KOPT-K1 (cell line): ENCODE measurements around the gene PDE6A.
"Not testable (repeated sequence)": the region's sequence is repeated elsewhere in the genome, so short reads cannot be mapped to it uniquely, and the experiment has no call there.

Experiments used
- H3K27ac ChIP-seq: fragments of 200-600 bp; sonication (generic); 2 replicates; pipeline ENCODE4 v1.5.1; 2016; ENCODE audit warnings: antibody characterized with exemption, mild to moderate bottlenecking, low read depth, low read length; ENCODE audit not compliant: poor library complexity, severe bottlenecking
- H3K36me3 ChIP-seq: fragments of 200-600 bp; sonication (generic); 2 replicates; pipeline ENCODE4 v1.5.1; 2017; ENCODE audit warnings: antibody characterized with exemption, mild to moderate bottlenecking, low read length, moderate library complexity; ENCODE audit not compliant: insufficient read depth
- H3K9me3 ChIP-seq: fragments of 200-600 bp; sonication (generic); 2 replicates; pipeline ENCODE4 v1.5.1; 2017; ENCODE audit warnings: antibody characterized with exemption, low read length, mild to moderate bottlenecking; ENCODE audit not compliant: insufficient read depth, poor library complexity, severe bottlenecking

Gene PDE6A

GRCh38 chr5:149960272-149961185 lies 15.9 kb upstream of the PDE6A start, which contains the start of gene SLC26A2:
Gene SLC26A2, plus strand, starts transcription at chr5:149960758. Its CDS starts 16,895 bp downstream, at chr5:149977653.
- H3K36me3 ChIP-seq = no peaks in the 10 kb centered on the region
- H3K9me3 ChIP-seq = no peaks in the 10 kb centered on the region
- peak within 1 kb of the TSS; percentile 57 for H3K27ac ChIP-seq

GRCh38 chr5:149959406-149960236 lies 15.0 kb upstream of the PDE6A start:
- Histone ChIP-seq H3K36me3 (no peaks in the 10 kb centered on the region), H3K27ac (peak overlapping the region; percentile 57), H3K9me3 (no peaks in the 10 kb centered on the region)

GRCh38 chr5:149957855-149958254 lies 13.3 kb upstream of the PDE6A start:
- Histone ChIP-seq H3K27ac (no peak overlapping the region), H3K36me3 (no peaks in the 10 kb centered on the region), H3K9me3 (no peaks in the 10 kb centered on the region)

- Histone ChIP-seq H3K27ac (no peak overlapping the region), H3K9me3 (no peaks in the 10 kb centered on the region), H3K36me3 (no peaks in the 10 kb centered on the region)
These were observed 12.1 kb upstream of the PDE6A start for GRCh38 chr5:149956685-149957084.

GRCh38 chr5:149954798-149955197 lies 10.2 kb upstream of the PDE6A start:
- Histone ChIP-seq H3K9me3 (no peaks in the 10 kb centered on the region), H3K27ac (no peak overlapping the region), H3K36me3 (no peaks in the 10 kb centered on the region)

GRCh38 chr5:149953436-149954121 lies 9.0 kb upstream of the PDE6A start:
- H3K9me3 ChIP-seq = no peaks in the 10 kb centered on the region
- H3K36me3 ChIP-seq = no peaks in the 10 kb centered on the region
- H3K27ac ChIP-seq = no peak overlapping the region

GRCh38 chr5:149951138-149951749 lies 6.7 kb upstream of the PDE6A start:
- H3K9me3 ChIP-seq = no peaks in the 10 kb centered on the region
- H3K27ac ChIP-seq = no peak overlapping the region

GRCh38 chr5:149948993-149949392 lies 4.4 kb upstream of the PDE6A start:
- no peaks in the 10 kb centered on the region for H3K9me3 ChIP-seq

More at GRCh38 chr5:149951138-149951749, 6.7 kb upstream of the PDE6A start:
- H3K36me3 ChIP-seq = no peaks in the 10 kb centered on the region

GRCh38 chr5:149946118-149946517 lies 1.5 kb upstream of the PDE6A start:
- no peak overlapping the region for H3K27ac ChIP-seq

More at GRCh38 chr5:149948993-149949392, 4.4 kb upstream of the PDE6A start:
- Histone ChIP-seq H3K27ac (no peak overlapping the region), H3K36me3 (no peaks in the 10 kb centered on the region)

GRCh38 chr5:149943177-149943949 lies 1.2 kb downstream of the PDE6A start:
- not testable (repeated sequence) for H3K36me3 ChIP-seq, H3K9me3 ChIP-seq, H3K27ac ChIP-seq

More at GRCh38 chr5:149946118-149946517, 1.5 kb upstream of the PDE6A start:
- Histone ChIP-seq H3K36me3 (no peaks in the 10 kb centered on the region), H3K9me3 (no peaks in the 10 kb centered on the region)

- not testable (repeated sequence) for H3K9me3 ChIP-seq, H3K36me3 ChIP-seq, H3K27ac ChIP-seq
These were observed 1.8 kb downstream of the PDE6A start for GRCh38 chr5:149942741-149943169.

GRCh38 chr5:149942199-149942598 lies 2.4 kb downstream of the PDE6A start:
- no peak overlapping the region for H3K27ac ChIP-seq
- H3K36me3 ChIP-seq = no peaks in the 10 kb centered on the region
- no peaks in the 10 kb centered on the region for H3K9me3 ChIP-seq

- H3K9me3 ChIP-seq = no peaks in the 10 kb centered on the region
- no peak overlapping the region for H3K27ac ChIP-seq
These were observed 2.8 kb downstream of the PDE6A start for GRCh38 chr5:149941795-149942194.

More at GRCh38 chr5:149941795-149942194, 2.8 kb downstream of the PDE6A start:
- H3K36me3 ChIP-seq = no peaks in the 10 kb centered on the region
